ENCODE measurements around the gene IFIT2.
"Not testable (repeated sequence)": the region's sequence is repeated elsewhere in the genome, so short reads cannot be mapped to it uniquely, and the experiment has no call there.

The IFIT2 gene

GRCh38 chr10:89312973-89313372 lies 11.1 kb downstream of the IFIT2 start:
- no peak overlapping the region for H3K4me3 ChIP-seq (ENCODE audit: low read length)
- TF ChIP-seq CTCF (IDR thresholded peaks at IDR 0.05; ENCODE audit: insufficient read depth, low read depth, low read length, missing control alignments), result no peak
- DNase-seq (ENCODE audit: low read depth), result peak; percentile 25

GRCh38 chr10:89314676-89315075 lies 12.8 kb downstream of the IFIT2 start:
- TF ChIP-seq CTCF (IDR thresholded peaks at IDR 0.05; ENCODE audit: insufficient read depth, low read depth, low read length, missing control alignments), result no peak
- no peak for DNase-seq (ENCODE audit: low read depth)
- H3K4me3 ChIP-seq (ENCODE audit: low read length), result no peak overlapping the region

GRCh38 chr10:89318047-89318446 lies 16.2 kb downstream of the IFIT2 start:
- DNase-seq (ENCODE audit: low read depth); H3K4me3 ChIP-seq (ENCODE audit: low read length): not testable (repeated sequence)

- H3K4me3 ChIP-seq (ENCODE audit: low read length); DNase-seq (ENCODE audit: low read depth): not testable (repeated sequence)
Observed at GRCh38 chr10:89325081-89325480, 23.2 kb downstream of the IFIT2 start.

DNA sequence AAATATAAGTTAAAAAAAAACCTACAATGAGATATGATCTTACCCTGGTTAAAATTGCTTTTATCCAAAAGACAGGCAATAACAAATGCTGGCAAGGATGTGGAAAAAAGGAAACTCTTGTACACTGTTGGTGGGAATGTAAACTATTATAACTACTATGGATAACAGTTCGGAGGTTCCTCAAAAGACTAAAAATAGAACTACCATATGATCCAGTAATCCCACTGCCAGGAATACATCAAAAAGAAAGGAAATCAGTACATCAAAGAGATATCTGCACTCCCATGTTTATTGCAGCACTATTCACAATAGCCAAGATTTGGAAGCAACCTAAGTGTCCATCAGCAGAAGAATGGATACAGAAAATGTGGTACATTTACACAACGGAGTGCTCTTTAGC lies 24.0 kb downstream of the IFIT2 start:
- H3K4me3 ChIP-seq (ENCODE audit: low read length); DNase-seq (ENCODE audit: low read depth): not testable (repeated sequence)

DNA sequence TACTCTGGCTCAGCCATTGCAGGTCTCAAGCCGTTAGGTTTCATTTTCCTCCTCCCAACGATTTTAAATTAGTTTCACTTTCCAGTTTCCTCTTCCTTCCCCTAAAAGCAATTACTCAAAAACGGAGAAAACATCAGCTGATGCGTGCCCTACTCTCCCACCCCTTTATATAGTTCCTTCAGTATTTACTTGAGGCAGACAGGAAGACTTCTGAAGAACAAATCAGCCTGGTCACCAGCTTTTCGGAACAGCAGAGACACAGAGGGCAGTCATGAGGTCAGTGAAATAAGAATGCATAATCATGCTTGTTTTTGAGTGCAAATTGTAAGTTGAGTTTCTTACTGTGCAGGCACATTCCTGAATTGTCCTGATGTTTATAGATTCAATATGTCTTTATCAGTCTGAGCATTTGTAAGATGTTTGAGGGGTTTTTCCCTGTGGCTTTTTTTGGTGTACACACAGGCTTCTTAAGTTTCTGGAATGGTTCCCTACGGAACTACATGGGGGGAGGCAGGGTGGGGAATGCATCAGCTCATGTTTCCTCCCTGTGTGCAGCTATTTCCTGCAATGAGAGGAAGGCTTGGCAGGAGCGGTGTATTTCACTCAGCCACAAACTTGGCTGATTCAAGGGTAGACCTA lies 26.1 kb downstream of the IFIT2 start, which contains the start of gene IFIT3:
TSS of gene IFIT3 (plus strand) at position 195 of the 639 bp plus-strand sequence. CDS start at position 272, 77 bp downstream.
- DNase-seq (ENCODE audit: low read depth), result peak; percentile 53
- no peak for TF ChIP-seq CTCF (IDR thresholded peaks at IDR 0.05; ENCODE audit: insufficient read depth, low read depth, low read length, missing control alignments)

GRCh38 chr10:89329151-89329550 lies 27.3 kb downstream of the IFIT2 start:
- no peak for TF ChIP-seq CTCF (IDR thresholded peaks at IDR 0.05; ENCODE audit: insufficient read depth, low read depth, low read length, missing control alignments)
- H3K4me3 ChIP-seq (ENCODE audit: low read length), result no peak overlapping the region
- no peak for DNase-seq (ENCODE audit: low read depth)

More for the DNA sequence above, 26.1 kb downstream of the IFIT2 start, which contains the start of gene IFIT3:
- peak within 1 kb of the TSS; percentile 31 for H3K4me3 ChIP-seq (ENCODE audit: low read length)

GRCh38 chr10:89330014-89330413 lies 28.2 kb downstream of the IFIT2 start:
- not testable (repeated sequence) for DNase-seq (ENCODE audit: low read depth); H3K4me3 ChIP-seq (ENCODE audit: low read length)

GRCh38 chr10:89330537-89331212 lies 28.8 kb downstream of the IFIT2 start:
- no peak for DNase-seq (ENCODE audit: low read depth)

GRCh38 chr10:89331487-89332122 lies 29.8 kb downstream of the IFIT2 start:
- not testable (repeated sequence) for DNase-seq (ENCODE audit: low read depth); H3K4me3 ChIP-seq (ENCODE audit: low read length)

More at GRCh38 chr10:89330537-89331212, 28.8 kb downstream of the IFIT2 start:
- H3K4me3 ChIP-seq (ENCODE audit: low read length), result no peak overlapping the region
- no peak for TF ChIP-seq CTCF (IDR thresholded peaks at IDR 0.05; ENCODE audit: insufficient read depth, low read depth, low read length, missing control alignments)
